Testis (tissue), 2 donors: ENCODE data around the gene TMEM229A.

ENCODE experiments used
- CTCF ChIP-seq, 3 experiments: fragments of 450-650 bp in 2 of 3; fragments of 200-600 bp in 1 of 3; sonication (generic) in 1 of 3; IDR thresholded peaks; one replicate each; pipeline ENCODE4 v1.5.1; 2016 to 2019; ENCODE audit warnings: antibody characterized with exemption in 3 of 3, mild to moderate bottlenecking in 2 of 3, moderate library complexity in 1 of 3
- POLR2A ChIP-seq: fragments of 450-650 bp; IDR thresholded peaks from one replicate; pipeline ENCODE4 v1.6.1; 2017; ENCODE audit warnings: antibody characterized with exemption, mild to moderate bottlenecking, moderate library complexity

GRCh38 chr7:123994449-123994848, 38.4 kb downstream of the TMEM229A start:
- TF ChIP-seq POLR2A (no peak), CTCF (IDR thresholded peaks at IDR 0.05) (no peak)
